Measurements from ENCODE around the gene GUCA2B. TPM values are rescaled to one million over a fixed set of nuclear protein-coding genes. Genes with fewer than 3 reads are reported as not detected.

GUCA2B gene
- total RNA-seq, 1 donor from 2014 or later = not detected

DNA sequence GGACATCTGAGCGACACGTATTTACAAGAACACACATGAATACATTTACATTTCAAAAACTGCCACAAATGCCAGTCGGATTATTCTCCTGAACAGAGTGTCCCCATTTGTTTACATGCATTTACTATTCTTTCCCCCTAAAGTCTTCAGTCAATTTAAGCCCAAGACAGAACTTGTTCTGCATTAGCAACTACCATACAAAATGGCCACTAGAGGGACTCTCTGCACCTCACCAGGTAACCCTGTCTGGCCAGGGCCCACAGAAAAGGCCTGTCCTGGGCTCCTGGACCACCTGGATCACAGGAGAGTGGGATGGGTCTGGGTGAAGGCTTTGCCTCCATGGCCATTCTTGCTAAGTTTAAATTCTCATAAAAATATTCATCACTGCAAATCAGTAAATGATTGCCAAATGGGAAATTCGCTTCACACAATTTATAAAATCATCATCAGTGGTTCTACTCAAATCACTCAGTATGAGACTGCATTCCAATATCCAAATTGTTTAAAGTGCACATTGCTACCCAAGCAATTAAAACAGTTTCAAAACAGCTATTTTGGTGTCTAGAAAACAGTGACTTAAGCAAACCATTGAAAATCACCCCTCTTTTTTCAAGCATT is 23.8 kb downstream of the GUCA2B start:
- TF ChIP-seq, protein P1, sequence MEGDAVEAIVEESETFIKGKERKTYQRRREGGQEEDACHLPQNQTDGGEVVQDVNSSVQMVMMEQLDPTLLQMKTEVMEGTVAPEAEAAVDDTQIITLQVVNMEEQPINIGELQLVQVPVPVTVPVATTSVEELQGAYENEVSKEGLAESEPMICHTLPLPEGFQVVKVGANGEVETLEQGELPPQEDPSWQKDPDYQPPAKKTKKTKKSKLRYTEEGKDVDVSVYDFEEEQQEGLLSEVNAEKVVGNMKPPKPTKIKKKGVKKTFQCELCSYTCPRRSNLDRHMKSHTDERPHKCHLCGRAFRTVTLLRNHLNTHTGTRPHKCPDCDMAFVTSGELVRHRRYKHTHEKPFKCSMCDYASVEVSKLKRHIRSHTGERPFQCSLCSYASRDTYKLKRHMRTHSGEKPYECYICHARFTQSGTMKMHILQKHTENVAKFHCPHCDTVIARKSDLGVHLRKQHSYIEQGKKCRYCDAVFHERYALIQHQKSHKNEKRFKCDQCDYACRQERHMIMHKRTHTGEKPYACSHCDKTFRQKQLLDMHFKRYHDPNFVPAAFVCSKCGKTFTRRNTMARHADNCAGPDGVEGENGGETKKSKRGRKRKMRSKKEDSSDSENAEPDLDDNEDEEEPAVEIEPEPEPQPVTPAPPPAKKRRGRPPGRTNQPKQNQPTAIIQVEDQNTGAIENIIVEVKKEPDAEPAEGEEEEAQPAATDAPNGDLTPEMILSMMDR (IDR thresholded peaks at IDR 0.05; ENCODE audit: unreplicated experiment) = peak; percentile 78
- no peak overlapping the region for H3K4me3 Mint-ChIP-seq
- H3K9me3 Mint-ChIP-seq = no peaks in the 10 kb centered on the region
- peaks cover 54% of the 10 kb centered on the region for H3K4me1 Mint-ChIP-seq
- DNase-seq (ENCODE audit: low spot score in 2 of 2, unreplicated experiment in 2 of 2) = no peak
- peaks cover 5% of the 10 kb centered on the region for H3K36me3 Mint-ChIP-seq
- no peaks in the 10 kb centered on the region for H3K27me3 Mint-ChIP-seq (ENCODE audit: low read depth)
- no peak overlapping the region for H3K27ac Mint-ChIP-seq

GRCh38 chr1:42177541-42177981 is 24.4 kb downstream of the GUCA2B start:
- DNase-seq (ENCODE audit: low spot score in 2 of 2, unreplicated experiment in 2 of 2) = no peak
- H3K27ac Mint-ChIP-seq = peak overlapping the region; percentile 86

GRCh38 chr1:42178249-42178648 is 25.0 kb downstream of the GUCA2B start:
- Mint-ChIP-seq H3K36me3 (peaks cover 7% of the 10 kb centered on the region), H3K4me1 (peaks cover 48% of the 10 kb centered on the region), H3K9me3 (no peaks in the 10 kb centered on the region), H3K27ac (peak overlapping the region; percentile 86), H3K4me3 (no peak overlapping the region), H3K27me3 (ENCODE audit: low read depth) (no peaks in the 10 kb centered on the region)
- TF ChIP-seq, protein P1 (IDR thresholded peaks at IDR 0.05; ENCODE audit: unreplicated experiment) = no peak
- no peak for DNase-seq (ENCODE audit: low spot score in 2 of 2, unreplicated experiment in 2 of 2)

More at GRCh38 chr1:42177541-42177981, 24.4 kb downstream of the GUCA2B start:
- Mint-ChIP-seq H3K27me3 (ENCODE audit: low read depth) (no peaks in the 10 kb centered on the region), H3K4me3 (no peak overlapping the region), H3K36me3 (peaks cover 5% of the 10 kb centered on the region), H3K4me1 (peaks cover 48% of the 10 kb centered on the region), H3K9me3 (no peaks in the 10 kb centered on the region)
- TF ChIP-seq, protein P1 (IDR thresholded peaks at IDR 0.05; ENCODE audit: unreplicated experiment) = no peak

- Mint-ChIP-seq H3K27me3 (ENCODE audit: low read depth) (no peaks in the 10 kb centered on the region), H3K4me3 (no peak overlapping the region), H3K4me1 (peaks cover 42% of the 10 kb centered on the region), H3K27ac (peak overlapping the region; percentile 84), H3K9me3 (no peaks in the 10 kb centered on the region), H3K36me3 (peaks cover 7% of the 10 kb centered on the region)
- no peak for DNase-seq (ENCODE audit: low spot score in 2 of 2, unreplicated experiment in 2 of 2)
- TF ChIP-seq, protein P1 (IDR thresholded peaks at IDR 0.05; ENCODE audit: unreplicated experiment) = no peak
Observed at GRCh38 chr1:42179275-42179674, 26.1 kb downstream of the GUCA2B start.

GRCh38 chr1:42179900-42180329 is 26.7 kb downstream of the GUCA2B start:
- Mint-ChIP-seq H3K4me1 (peaks cover 38% of the 10 kb centered on the region), H3K27ac (peak overlapping the region; percentile 84), H3K9me3 (no peaks in the 10 kb centered on the region), H3K27me3 (ENCODE audit: low read depth) (no peaks in the 10 kb centered on the region), H3K36me3 (peaks cover 12% of the 10 kb centered on the region), H3K4me3 (no peak overlapping the region)
- no peak for DNase-seq (ENCODE audit: low spot score in 2 of 2, unreplicated experiment in 2 of 2)
- TF ChIP-seq, protein P1 (IDR thresholded peaks at IDR 0.05; ENCODE audit: unreplicated experiment) = no peak
